Aorta (tissue), 5 donors: Measurements from ENCODE around the gene TCP11. TPM values are rescaled to one million over a fixed set of nuclear protein-coding genes. Genes with fewer than 3 reads are reported as not detected.

Experiments
- ATAC-seq: fragments of 200-7000 bp; cut with Tn5 transposase; one replicate; pipeline ENCODE4 v1.9.1; 2022; ENCODE audit warnings: moderate library complexity; ENCODE audit not compliant: low FRiP score
- DNase-seq, 2 donors: peaks; one replicate each; pipeline ENCODE4 v3.0.0-alpha.2; 2020
- H3K27ac ChIP-seq, 2 donors: one replicate each; pipeline ENCODE4 v1.5.1; 2013; ENCODE audit warnings: low read length in 2 of 2, mild to moderate bottlenecking in 2 of 2, moderate library complexity in 2 of 2, control low read depth in 1 of 2, inconsistent platforms in 1 of 2, low read depth in 1 of 2
- H3K27me3 ChIP-seq, 2 donors: one replicate each; pipeline ENCODE4 v1.6.1; 2013; ENCODE audit warnings: control low read depth in 1 of 2, low read length in 1 of 2, mild to moderate bottlenecking in 1 of 2, moderate library complexity in 1 of 2; ENCODE audit not compliant: insufficient read depth in 2 of 2, control insufficient read depth in 1 of 2
- H3K36me3 ChIP-seq, 2 donors: one replicate each; pipeline ENCODE4 v1.6.1; 2013; ENCODE audit warnings: control low read depth in 1 of 2, low read length in 1 of 2, mild to moderate bottlenecking in 1 of 2; ENCODE audit not compliant: insufficient read depth in 2 of 2, control insufficient read depth in 1 of 2
- H3K4me1 ChIP-seq, 2 donors: one replicate each; pipeline ENCODE4 v1.6.1; 2013; ENCODE audit warnings: low read length in 2 of 2, control low read depth in 1 of 2, mild to moderate bottlenecking in 1 of 2, moderate library complexity in 1 of 2; ENCODE audit not compliant: insufficient read depth in 2 of 2, control insufficient read depth in 1 of 2
- H3K4me3 ChIP-seq, 2 donors: one replicate each; pipeline ENCODE4 v1.5.1; 2013; ENCODE audit warnings: low read length in 2 of 2, control low read depth in 1 of 2, mild to moderate bottlenecking in 1 of 2
- H3K9me3 ChIP-seq: one replicate; pipeline ENCODE4 v1.6.1; 2013; ENCODE audit warnings: mild to moderate bottlenecking, low read length; ENCODE audit not compliant: control insufficient read depth
- WGBS, 2 donors: extraction: QIAGEN DNeasy Blood & Tissue Kit; methylation state at CpG; one replicate each; pipeline ENCODE4 v1.1.7; 2013; 5-methylcytosine and 5-hydroxymethylcytosine counted together
- intact Hi-C, 2 donors: fragments of 100-400 bp; cut with DNase I; formaldehyde crosslinking; loops; one replicate each; pipeline versions ENCODE4 v1.14.2 to v1.15.0; 2022
- polyA plus RNA-seq, 2 donors: library from polyadenylated mRNA; stranded (reverse); fragments of 200-250 nt; gene quantifications; one replicate each; pipeline ENCODE4 v1.2.3, GENCODE V29; 2013
- total RNA-seq, 2 donors: library from RNA; stranded (reverse); fragmentation: NEBNext Ultra II Directional; extraction: Animal tissue kit (Norgen Biotek cat#: 25700); gene quantifications; one replicate each; pipeline ENCODE4 v1.2.1, GENCODE V29; 2021
- donor health status: healthy with polysubstance abuse.
- donor health status: Bipolar disorder and iron deficiency.
- donor health status: DM: no; HTN: no; CAD: no.
- donor health status: DM: no; HTN: no; CAD: no.
- donor health status: DM: yes; HTN: yes; CAD: no.

TCP11 gene
- total and polyA plus RNA-seq, 4 donors = 0.36 TPM; not detected in 3

- no peak overlapping the region for H3K4me3 ChIP-seq
- no peaks in the 10 kb centered on the region for H3K27me3 ChIP-seq
- DNase-seq = no peak
- intact Hi-C loops = no loop called here
- 83 to 84% methylated on average over 9 of the region's 9 CpGs for WGBS, 2 donors
- H3K4me1 ChIP-seq = no peaks in the 10 kb centered on the region
- no peak for ATAC-seq
- no peaks in the 10 kb centered on the region for H3K9me3 ChIP-seq
- H3K36me3 ChIP-seq = peaks cover 1 to 3% of the 10 kb centered on the region in 2 donors
- H3K27ac ChIP-seq = no peak overlapping the region
Observed at GRCh38 chr6:35072698-35073055, 68.5 kb downstream of the TCP11 start.

- no peaks in the 10 kb centered on the region for H3K27me3 ChIP-seq
- 60% methylated on average over 15 of the region's 15 CpGs for WGBS, 2 donors
- intact Hi-C loops = no loop called here
- ATAC-seq (no peak), DNase-seq (no peak)
- H3K27ac ChIP-seq = no peak overlapping the region
- H3K36me3 ChIP-seq = peaks cover 1 to 3% of the 10 kb centered on the region in 2 donors
- H3K4me1 ChIP-seq = no peaks in the 10 kb centered on the region
- no peak overlapping the region for H3K4me3 ChIP-seq
- H3K9me3 ChIP-seq = no peaks in the 10 kb centered on the region
Observed at GRCh38 chr6:35072051-35072697, 69.0 kb downstream of the TCP11 start.

GRCh38 chr6:35071347-35071994, 69.7 kb downstream of the TCP11 start:
- DNase-seq (no peak), ATAC-seq (no peak)
- Histone ChIP-seq H3K27me3 (no peaks in the 10 kb centered on the region), H3K27ac (no peak overlapping the region), H3K9me3 (no peaks in the 10 kb centered on the region), H3K4me3 (no peak overlapping the region), H3K4me1 (no peaks in the 10 kb centered on the region), H3K36me3 (peaks cover 1 to 3% of the 10 kb centered on the region in 2 donors)
- intact Hi-C loops = no loop called here
- WGBS, 2 donors = 68 to 69% methylated on average over 12 of the region's 12 CpGs

- no peak overlapping the region for H3K27ac ChIP-seq
- H3K27me3 ChIP-seq = no peaks in the 10 kb centered on the region
- WGBS, 2 donors = 83 to 88% methylated on average over 2 of the region's 2 CpGs
- no peaks in the 10 kb centered on the region for H3K9me3 ChIP-seq
- no peak overlapping the region for H3K4me3 ChIP-seq
- H3K4me1 ChIP-seq = no peaks in the 10 kb centered on the region
- DNase-seq (no peak), ATAC-seq (no peak)
- H3K36me3 ChIP-seq = peaks cover 1 to 3% of the 10 kb centered on the region in 2 donors
- intact Hi-C loops = no loop called here
Observed at GRCh38 chr6:35070111-35070510, 71.0 kb downstream of the TCP11 start.

GRCh38 chr6:35069262-35069661, 71.9 kb downstream of the TCP11 start:
- H3K27ac ChIP-seq = no peak overlapping the region
- intact Hi-C loops = no loop called here
- H3K27me3 ChIP-seq = no peaks in the 10 kb centered on the region
- H3K4me3 ChIP-seq = no peak overlapping the region
- 94 to 98% methylated on average over 2 of the region's 2 CpGs for WGBS, 2 donors
- DNase-seq (peak in 1 of 2 donors; percentile 14), ATAC-seq (no peak)
- H3K4me1 ChIP-seq = no peaks in the 10 kb centered on the region
- H3K9me3 ChIP-seq = no peaks in the 10 kb centered on the region
- H3K36me3 ChIP-seq = peaks cover 1 to 3% of the 10 kb centered on the region in 2 donors

- DNase-seq (no peak), ATAC-seq (no peak)
- peaks cover 1 to 3% of the 10 kb centered on the region in 2 donors for H3K36me3 ChIP-seq
- no peak overlapping the region for H3K27ac ChIP-seq
- intact Hi-C loops = no loop called here
- no peaks in the 10 kb centered on the region for H3K4me1 ChIP-seq
- no peaks in the 10 kb centered on the region for H3K27me3 ChIP-seq
- H3K4me3 ChIP-seq = no peak overlapping the region
- WGBS, 2 donors = 49 to 56% methylated on average over 7 of the region's 7 CpGs
- no peaks in the 10 kb centered on the region for H3K9me3 ChIP-seq
Observed at GRCh38 chr6:35068644-35069043, 72.5 kb downstream of the TCP11 start.

GRCh38 chr6:35068206-35068605, 72.9 kb downstream of the TCP11 start:
- 49 to 59% methylated on average over 9 of the region's 9 CpGs for WGBS, 2 donors
- no peaks in the 10 kb centered on the region for H3K27me3 ChIP-seq
- H3K27ac ChIP-seq = no peak overlapping the region
- DNase-seq (peak in 1 of 2 donors; percentile 49), ATAC-seq (no peak)
- no peaks in the 10 kb centered on the region for H3K4me1 ChIP-seq
- H3K36me3 ChIP-seq = peaks cover under 1 to 3% of the 10 kb centered on the region in 2 donors
- no peak overlapping the region for H3K4me3 ChIP-seq
- intact Hi-C loops = no loop called here
- H3K9me3 ChIP-seq = no peaks in the 10 kb centered on the region
